HG03196 (cell line): ENCODE data around the gene MAGEC3.

ENCODE experiments used
- ATAC-seq: cut with Tn5 transposase; IDR thresholded peaks from one replicate; pipeline ENCODE4 v1.9.1; 2021; ENCODE audit not compliant: unreplicated experiment

The MAGEC3 gene

DNA sequence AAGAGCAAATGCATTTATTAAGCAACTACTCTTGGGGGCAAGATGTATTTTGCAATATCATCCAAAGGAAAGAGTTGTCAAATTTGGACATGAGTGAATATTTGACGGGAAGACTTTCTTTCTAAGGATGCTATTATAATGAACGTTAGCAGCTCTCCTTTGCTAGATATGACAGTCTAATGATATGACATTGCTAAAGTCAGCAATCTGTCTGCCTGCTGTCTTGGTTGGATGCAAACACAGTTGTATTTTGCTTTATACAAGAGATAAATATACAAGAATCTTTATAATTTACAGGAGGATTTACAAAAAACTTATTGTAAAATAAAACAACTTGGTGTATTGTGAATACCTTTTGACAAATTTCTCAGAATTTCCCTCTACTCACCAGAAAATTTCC lies 103.1 kb downstream of the MAGEC3 start:
- ATAC-seq: no peak

DNA sequence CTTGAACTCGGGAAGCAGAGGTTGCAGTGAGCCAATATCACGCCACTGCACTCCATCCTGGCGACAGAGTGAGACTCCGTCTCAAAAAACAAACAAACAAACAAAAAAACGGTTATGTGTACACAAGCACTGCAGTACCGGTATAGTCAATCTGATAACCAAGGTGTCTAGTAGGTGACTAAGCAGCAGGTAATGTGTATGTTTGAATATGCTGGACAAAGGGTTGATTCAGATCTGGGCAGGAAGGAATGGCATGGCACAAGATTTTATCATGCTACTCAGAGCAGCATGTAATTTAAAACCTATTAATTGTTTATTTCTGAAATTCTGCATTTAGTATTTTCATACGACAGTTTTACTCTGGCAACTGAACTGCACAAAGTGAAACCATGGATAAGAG lies 107.3 kb downstream of the MAGEC3 start:
- ATAC-seq: no peak

DNA sequence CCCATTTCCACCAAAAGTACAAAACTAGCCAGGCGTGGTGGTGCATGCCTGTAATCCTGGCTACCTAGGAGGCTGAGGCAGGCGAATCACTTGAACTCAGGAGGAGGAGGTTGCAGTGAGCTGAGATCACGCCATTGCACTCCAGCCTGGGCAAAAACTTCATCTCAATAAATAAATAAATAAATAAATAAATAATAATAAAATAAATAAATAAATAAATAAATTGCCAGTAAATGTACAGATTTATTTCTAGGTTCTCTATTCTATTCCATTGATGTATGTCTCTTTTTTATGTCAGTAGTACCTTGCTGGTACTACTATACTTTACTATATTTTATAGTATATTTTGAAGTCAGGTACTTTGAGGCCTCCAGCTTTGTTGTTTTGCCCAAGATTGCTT lies 109.2 kb downstream of the MAGEC3 start:
- no peak for ATAC-seq
